ENCODE measurements around the gene PDGFRB. TPM values are rescaled to one million over a fixed set of nuclear protein-coding genes. Genes with fewer than 3 reads are reported as not detected.

PDGFRB gene
- total and polyA plus RNA-seq, 2 experiments from 2014 or later: 4.2 to 5.3 TPM

DNA sequence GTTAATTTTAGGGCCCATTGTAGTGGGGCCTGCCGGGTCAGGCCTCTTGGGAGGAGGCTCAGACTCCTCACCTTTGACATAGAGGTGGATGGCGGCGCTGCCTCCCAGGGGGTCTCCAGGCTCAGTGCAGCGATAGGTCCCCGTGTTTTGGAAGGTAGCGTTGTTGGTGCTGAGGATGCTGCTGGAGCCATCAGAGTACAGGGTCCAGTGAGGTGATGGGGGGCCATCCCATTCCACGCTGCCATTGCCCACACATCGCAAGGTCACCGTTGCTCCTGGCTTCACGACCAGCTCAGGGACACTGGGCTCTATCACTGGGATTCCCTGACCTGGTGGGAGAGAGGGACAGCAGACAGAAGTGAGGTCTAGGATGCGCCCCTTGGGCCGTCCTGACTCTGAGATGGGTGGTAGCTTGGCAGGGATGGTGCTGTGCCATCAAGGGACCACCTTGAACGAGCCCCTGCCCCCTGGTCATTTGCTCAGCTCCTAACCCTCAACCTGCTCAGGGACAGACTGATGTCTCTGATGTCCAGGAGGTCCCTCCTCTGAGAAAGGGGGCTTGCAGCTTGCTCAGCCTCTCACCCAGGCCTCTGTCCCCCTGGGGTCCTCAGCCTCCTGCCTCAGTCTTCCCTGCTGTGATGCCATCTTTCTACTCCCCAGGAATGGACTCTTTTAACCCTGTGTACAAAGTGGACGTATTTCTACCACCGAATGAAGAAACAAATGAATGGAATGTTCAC, 74.8 kb downstream of the PDGFRB start:
- peaks cover 3% of the 10 kb centered on the region for H3K4me1 ChIP-seq (ENCODE audit: low read depth)
- H3K27ac ChIP-seq: no peak overlapping the region
- TF ChIP-seq, protein P1, sequence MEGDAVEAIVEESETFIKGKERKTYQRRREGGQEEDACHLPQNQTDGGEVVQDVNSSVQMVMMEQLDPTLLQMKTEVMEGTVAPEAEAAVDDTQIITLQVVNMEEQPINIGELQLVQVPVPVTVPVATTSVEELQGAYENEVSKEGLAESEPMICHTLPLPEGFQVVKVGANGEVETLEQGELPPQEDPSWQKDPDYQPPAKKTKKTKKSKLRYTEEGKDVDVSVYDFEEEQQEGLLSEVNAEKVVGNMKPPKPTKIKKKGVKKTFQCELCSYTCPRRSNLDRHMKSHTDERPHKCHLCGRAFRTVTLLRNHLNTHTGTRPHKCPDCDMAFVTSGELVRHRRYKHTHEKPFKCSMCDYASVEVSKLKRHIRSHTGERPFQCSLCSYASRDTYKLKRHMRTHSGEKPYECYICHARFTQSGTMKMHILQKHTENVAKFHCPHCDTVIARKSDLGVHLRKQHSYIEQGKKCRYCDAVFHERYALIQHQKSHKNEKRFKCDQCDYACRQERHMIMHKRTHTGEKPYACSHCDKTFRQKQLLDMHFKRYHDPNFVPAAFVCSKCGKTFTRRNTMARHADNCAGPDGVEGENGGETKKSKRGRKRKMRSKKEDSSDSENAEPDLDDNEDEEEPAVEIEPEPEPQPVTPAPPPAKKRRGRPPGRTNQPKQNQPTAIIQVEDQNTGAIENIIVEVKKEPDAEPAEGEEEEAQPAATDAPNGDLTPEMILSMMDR (IDR thresholded peaks at IDR 0.05; ENCODE audit: low read depth, low read length): no peak
- DNase-seq (ENCODE audit: low read depth in 1 of 2, low spot score in 1 of 2): no peak
- H3K9me3 ChIP-seq (ENCODE audit: low read depth): no peaks in the 10 kb centered on the region
- no peak overlapping the region for H3K4me3 ChIP-seq
- no peaks in the 10 kb centered on the region for H3K27me3 ChIP-seq
- no peaks in the 10 kb centered on the region for H3K36me3 ChIP-seq

- DNase-seq (ENCODE audit: low read depth in 1 of 2, low spot score in 1 of 2): no peak
- Histone ChIP-seq H3K36me3 (no peaks in the 10 kb centered on the region), H3K4me1 (ENCODE audit: low read depth) (peaks cover 3% of the 10 kb centered on the region), H3K4me3 (no peak overlapping the region), H3K9me3 (ENCODE audit: low read depth) (no peaks in the 10 kb centered on the region), H3K27me3 (no peaks in the 10 kb centered on the region), H3K27ac (no peak overlapping the region)
- TF ChIP-seq, protein P1 (IDR thresholded peaks at IDR 0.05; ENCODE audit: low read depth, low read length): no peak
Observed at GRCh38 chr5:150079909-150080461, 75.7 kb downstream of the PDGFRB start.

- DNase-seq (ENCODE audit: low read depth in 1 of 2, low spot score in 1 of 2): no peak
- TF ChIP-seq, protein P1 (IDR thresholded peaks at IDR 0.05; ENCODE audit: low read depth, low read length): no peak
- peaks cover 3% of the 10 kb centered on the region for H3K4me1 ChIP-seq (ENCODE audit: low read depth)
- no peaks in the 10 kb centered on the region for H3K9me3 ChIP-seq (ENCODE audit: low read depth)
- no peak overlapping the region for H3K4me3 ChIP-seq
- no peak overlapping the region for H3K27ac ChIP-seq
- no peaks in the 10 kb centered on the region for H3K27me3 ChIP-seq
- no peaks in the 10 kb centered on the region for H3K36me3 ChIP-seq
Observed at GRCh38 chr5:150078802-150079689, 76.6 kb downstream of the PDGFRB start.

GRCh38 chr5:150077996-150078801, 77.4 kb downstream of the PDGFRB start:
- TF ChIP-seq, protein P1 (IDR thresholded peaks at IDR 0.05; ENCODE audit: low read depth, low read length): no peak
- DNase-seq (ENCODE audit: low read depth in 1 of 2, low spot score in 1 of 2): no peak
- H3K36me3 ChIP-seq: no peaks in the 10 kb centered on the region
- no peak overlapping the region for H3K27ac ChIP-seq
- no peak overlapping the region for H3K4me3 ChIP-seq
- no peaks in the 10 kb centered on the region for H3K9me3 ChIP-seq (ENCODE audit: low read depth)
- H3K27me3 ChIP-seq: no peaks in the 10 kb centered on the region
- H3K4me1 ChIP-seq (ENCODE audit: low read depth): peaks cover 3% of the 10 kb centered on the region

DNA sequence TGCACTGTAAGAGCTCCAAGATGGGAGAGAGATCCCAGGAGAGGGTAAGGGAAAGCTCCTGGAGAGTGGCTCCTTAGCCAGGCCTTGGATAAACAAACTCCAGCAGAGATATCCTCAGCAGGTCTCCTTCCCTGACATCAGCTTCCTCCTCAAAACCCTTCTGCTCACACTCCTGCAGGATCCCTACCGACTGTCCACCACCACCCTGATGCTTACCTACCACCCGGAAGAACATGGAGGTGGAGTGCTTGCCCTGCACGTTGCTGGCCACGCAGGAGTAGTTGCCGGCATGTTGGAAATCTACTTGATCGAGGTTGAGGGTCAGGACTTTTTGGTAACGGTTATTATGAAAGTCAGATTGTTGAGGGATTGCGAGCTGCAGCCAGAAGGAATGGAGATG, 78.6 kb downstream of the PDGFRB start:
- H3K4me3 ChIP-seq: no peak overlapping the region
- TF ChIP-seq, protein P1 (IDR thresholded peaks at IDR 0.05; ENCODE audit: low read depth, low read length): no peak
- no peak for DNase-seq (ENCODE audit: low read depth in 1 of 2, low spot score in 1 of 2)
- no peaks in the 10 kb centered on the region for H3K36me3 ChIP-seq
- no peak overlapping the region for H3K27ac ChIP-seq
- no peaks in the 10 kb centered on the region for H3K27me3 ChIP-seq
- H3K4me1 ChIP-seq (ENCODE audit: low read depth): peaks cover 3% of the 10 kb centered on the region
- H3K9me3 ChIP-seq (ENCODE audit: low read depth): no peaks in the 10 kb centered on the region

All from cardiac muscle cell (in vitro differentiated cells and primary cell).